Tibial nerve (tissue), 3 donors: ENCODE data around the gene PCBP3.

Experiments
- CTCF ChIP-seq, 5 experiments: fragments of 200-600 bp in 3 of 5; fragments of 450-650 bp in 2 of 5; sonication (generic) in 3 of 5; IDR thresholded peaks; one replicate each; pipeline ENCODE4 v1.5.1; 2016 to 2019; ENCODE audit warnings: antibody characterized with exemption in 5 of 5, mild to moderate bottlenecking in 3 of 5, moderate library complexity in 2 of 5
- POLR2A ChIP-seq, 2 donors: fragments of 450-650 bp; IDR thresholded peaks; one replicate each; pipeline ENCODE4 v1.6.1; 2017; ENCODE audit warnings: antibody characterized with exemption in 2 of 2, mild to moderate bottlenecking in 2 of 2, moderate library complexity in 2 of 2

- TF ChIP-seq POLR2A (IDR thresholded peaks at IDR 0.05) (no peak), CTCF (IDR thresholded peaks at IDR 0.05) (no peak)
These were observed 192.7 kb downstream of the PCBP3 start for GRCh38 chr21:45836268-45836655.
